Loucy (cell line): Measurements from ENCODE around the gene RNF212B.
"Not testable (repeated sequence)": the region's sequence is repeated elsewhere in the genome, so short reads cannot be mapped to it uniquely, and the experiment has no call there.

Source experiments
- H2AFZ ChIP-seq: fragments of 200-600 bp; sonication (generic); 2 replicates; pipeline ENCODE4 v1.6.0; 2016; ENCODE audit warnings: antibody characterized with exemption, mild to moderate bottlenecking, low read length, moderate library complexity
- H3F3A ChIP-seq: fragments of 200-600 bp; 2 replicates; pipeline ENCODE4 v1.6.0; 2016; ENCODE audit warnings: antibody characterized with exemption, low read depth, mild to moderate bottlenecking
- H3K27me3 ChIP-seq: fragments of 200-600 bp; sonication (generic); 2 replicates; pipeline ENCODE4 v1.6.1; 2014; ENCODE audit warnings: low read length, mild to moderate bottlenecking; ENCODE audit not compliant: insufficient read depth, poor library complexity, severe bottlenecking
- H3K36me3 ChIP-seq: fragments of 200-600 bp; sonication (generic); 2 replicates; pipeline ENCODE4 v1.6.1; 2016; ENCODE audit warnings: low read length; ENCODE audit not compliant: insufficient read depth
- H3K4me1 ChIP-seq: fragments of 200-600 bp; sonication (generic); 2 replicates; pipeline ENCODE4 v1.5.1; 2014; ENCODE audit warnings: low read length, mild to moderate bottlenecking; ENCODE audit not compliant: insufficient read depth, poor library complexity, severe bottlenecking
- H3K4me2 ChIP-seq: fragments of 200-600 bp; sonication (generic); 2 replicates; pipeline ENCODE4 v1.6.0; 2014; ENCODE audit warnings: antibody characterized with exemption, low read length, low read depth, mild to moderate bottlenecking; ENCODE audit not compliant: poor library complexity, severe bottlenecking
- H3K4me3 ChIP-seq: fragments of 200-600 bp; sonication (generic); 2 replicates; pipeline ENCODE4 v1.5.1; 2014; ENCODE audit warnings: low read length, mild to moderate bottlenecking, mixed read lengths; ENCODE audit not compliant: poor library complexity, severe bottlenecking
- H3K79me2 ChIP-seq: fragments of 200-600 bp; sonication (generic); 2 replicates; pipeline ENCODE4 v1.6.1; 2014; ENCODE audit warnings: low read length; ENCODE audit not compliant: insufficient read depth
- H3K9ac ChIP-seq: fragments of 200-600 bp; sonication (generic); 2 replicates; pipeline ENCODE4 v1.6.0; 2014; ENCODE audit warnings: mild to moderate bottlenecking, low read depth, low read length, moderate library complexity; ENCODE audit not compliant: poor library complexity, severe bottlenecking
- H3K9me2 ChIP-seq: fragments of 200-600 bp; sonication (generic); replicated peaks from 2 replicates; pipeline ENCODE4 v1.6.1; 2016; ENCODE audit warnings: low read depth, low read length, mixed read lengths
- H3K9me3 ChIP-seq: fragments of 200-600 bp; sonication (generic); 2 replicates; pipeline ENCODE4 v1.6.1; 2014; ENCODE audit warnings: mild to moderate bottlenecking, antibody characterized with exemption, low read length, low read depth; ENCODE audit not compliant: insufficient read depth
- H4K20me1 ChIP-seq: fragments of 200-600 bp; sonication (generic); 2 replicates; pipeline ENCODE4 v1.6.0; 2014; ENCODE audit warnings: antibody characterized with exemption, low read length, mild to moderate bottlenecking; ENCODE audit not compliant: insufficient read depth, poor library complexity, severe bottlenecking
- EZH2phosphoT487 ChIP-seq: fragments of 200-600 bp; IDR thresholded peaks from 2 replicates; pipeline ENCODE4 v1.6.1; 2018; ENCODE audit warnings: antibody characterized with exemption, mild to moderate bottlenecking, moderate library complexity, borderline replicate concordance
- TF ChIP-seq, protein P1 (sequence below): fragments of 200-600 bp; sonication (generic); conservative IDR thresholded peaks from 2 replicates; pipeline ENCODE4 v1.5.1; 2014; ENCODE audit warnings: mild to moderate bottlenecking, antibody characterized with exemption, low read length

The RNF212B gene

DNA sequence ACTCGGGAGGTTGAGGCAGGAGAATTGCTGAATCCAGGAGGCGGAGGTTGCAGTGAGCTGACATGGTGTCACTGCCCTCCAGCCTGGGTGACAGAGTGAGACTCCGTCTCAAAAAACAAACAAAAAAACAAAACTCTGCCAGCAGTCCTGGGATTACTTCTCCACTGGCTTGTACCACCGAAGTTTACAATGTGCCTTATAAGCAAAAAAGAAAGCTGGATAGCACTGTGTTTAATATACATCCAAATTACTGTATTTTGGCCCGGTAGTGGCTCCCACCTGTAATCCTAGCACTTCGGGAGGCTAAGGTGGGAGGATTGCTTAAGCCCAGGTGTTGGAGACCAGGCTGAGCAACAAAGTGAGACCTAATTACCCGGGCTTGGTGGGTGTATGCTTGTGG lies 31.5 kb downstream of the RNF212B start:
- TF ChIP-seq EZH2phosphoT487: no peak
- TF ChIP-seq, protein P1, sequence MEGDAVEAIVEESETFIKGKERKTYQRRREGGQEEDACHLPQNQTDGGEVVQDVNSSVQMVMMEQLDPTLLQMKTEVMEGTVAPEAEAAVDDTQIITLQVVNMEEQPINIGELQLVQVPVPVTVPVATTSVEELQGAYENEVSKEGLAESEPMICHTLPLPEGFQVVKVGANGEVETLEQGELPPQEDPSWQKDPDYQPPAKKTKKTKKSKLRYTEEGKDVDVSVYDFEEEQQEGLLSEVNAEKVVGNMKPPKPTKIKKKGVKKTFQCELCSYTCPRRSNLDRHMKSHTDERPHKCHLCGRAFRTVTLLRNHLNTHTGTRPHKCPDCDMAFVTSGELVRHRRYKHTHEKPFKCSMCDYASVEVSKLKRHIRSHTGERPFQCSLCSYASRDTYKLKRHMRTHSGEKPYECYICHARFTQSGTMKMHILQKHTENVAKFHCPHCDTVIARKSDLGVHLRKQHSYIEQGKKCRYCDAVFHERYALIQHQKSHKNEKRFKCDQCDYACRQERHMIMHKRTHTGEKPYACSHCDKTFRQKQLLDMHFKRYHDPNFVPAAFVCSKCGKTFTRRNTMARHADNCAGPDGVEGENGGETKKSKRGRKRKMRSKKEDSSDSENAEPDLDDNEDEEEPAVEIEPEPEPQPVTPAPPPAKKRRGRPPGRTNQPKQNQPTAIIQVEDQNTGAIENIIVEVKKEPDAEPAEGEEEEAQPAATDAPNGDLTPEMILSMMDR: no peak
- no peak overlapping the region for H3K9ac ChIP-seq
- H3F3A ChIP-seq: no peaks in the 10 kb centered on the region
- no peaks in the 10 kb centered on the region for H3K9me3 ChIP-seq
- no peak overlapping the region for H3K4me3 ChIP-seq
- no peaks in the 10 kb centered on the region for H3K27me3 ChIP-seq
- no peaks in the 10 kb centered on the region for H3K4me1 ChIP-seq
- H3K4me2 ChIP-seq: no peak overlapping the region
- H3K79me2 ChIP-seq: no peaks in the 10 kb centered on the region
- no peak overlapping the region for H2AFZ ChIP-seq
- H3K36me3 ChIP-seq: no peaks in the 10 kb centered on the region
- no peaks in the 10 kb centered on the region for H4K20me1 ChIP-seq
- no peaks in the 10 kb centered on the region for H3K9me2 ChIP-seq

DNA sequence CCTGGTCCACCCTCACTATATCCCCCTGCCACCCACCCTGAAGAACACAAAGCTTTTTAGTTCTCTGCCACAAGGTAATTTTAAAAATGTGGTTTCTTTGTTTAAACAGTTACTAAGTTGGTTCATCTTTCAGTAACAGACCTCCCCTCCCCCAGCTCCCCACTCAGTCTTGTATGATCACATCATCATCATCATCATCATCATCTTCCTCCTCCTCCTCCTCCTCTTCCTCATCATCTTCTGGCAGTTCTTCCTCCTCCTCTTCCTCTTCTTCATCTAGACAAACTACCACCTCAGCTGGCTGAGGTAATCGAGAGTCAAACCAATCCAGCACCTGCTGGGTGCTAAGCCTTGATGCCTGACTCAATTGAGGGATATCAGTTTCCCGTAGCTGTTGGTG lies 37.7 kb downstream of the RNF212B start:
- H3F3A ChIP-seq: no peaks in the 10 kb centered on the region
- no peaks in the 10 kb centered on the region for H3K9me3 ChIP-seq
- no peak overlapping the region for H3K4me3 ChIP-seq
- no peaks in the 10 kb centered on the region for H4K20me1 ChIP-seq
- TF ChIP-seq, protein P1: no peak
- no peak for TF ChIP-seq EZH2phosphoT487
- H3K79me2 ChIP-seq: no peaks in the 10 kb centered on the region
- H3K4me2 ChIP-seq: no peak overlapping the region
- no peak overlapping the region for H2AFZ ChIP-seq
- H3K9me2 ChIP-seq: no peaks in the 10 kb centered on the region
- H3K4me1 ChIP-seq: peaks cover 3% of the 10 kb centered on the region
- H3K27me3 ChIP-seq: no peaks in the 10 kb centered on the region
- no peak overlapping the region for H3K9ac ChIP-seq
- H3K36me3 ChIP-seq: no peaks in the 10 kb centered on the region

DNA sequence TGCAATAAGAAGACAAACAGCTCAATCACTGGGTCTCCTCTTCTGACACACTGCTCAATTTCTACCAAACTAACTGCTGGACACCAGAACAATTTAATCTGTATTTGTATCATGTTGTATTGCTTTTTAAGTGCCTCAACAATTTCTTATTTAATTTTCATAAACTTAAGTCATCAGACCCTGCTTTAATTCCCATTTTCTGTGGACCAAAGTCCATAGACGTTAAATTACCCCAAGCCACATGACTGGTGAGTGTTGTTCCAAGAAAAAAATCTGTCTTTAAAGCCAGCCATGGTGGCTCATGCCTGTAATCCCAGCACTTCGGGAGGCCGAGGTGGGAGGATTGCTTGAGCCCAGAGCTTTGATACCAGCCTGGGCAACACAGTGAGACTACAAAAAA lies 39.5 kb downstream of the RNF212B start:
- H3F3A ChIP-seq: no peaks in the 10 kb centered on the region; the same call in 1 of the 2 replicates
- H3K79me2 ChIP-seq: no peaks in the 10 kb centered on the region
- no peak overlapping the region for H3K4me3 ChIP-seq
- no peaks in the 10 kb centered on the region for H3K27me3 ChIP-seq
- H2AFZ ChIP-seq: no peak overlapping the region
- TF ChIP-seq, protein P1: no peak
- TF ChIP-seq EZH2phosphoT487: no peak
- H3K9ac ChIP-seq: no peak overlapping the region
- no peaks in the 10 kb centered on the region for H4K20me1 ChIP-seq
- H3K4me2 ChIP-seq: no peak overlapping the region
- no peaks in the 10 kb centered on the region for H3K9me2 ChIP-seq
- H3K9me3 ChIP-seq: no peaks in the 10 kb centered on the region
- H3K36me3 ChIP-seq: no peaks in the 10 kb centered on the region
- peaks cover 3% of the 10 kb centered on the region for H3K4me1 ChIP-seq

DNA sequence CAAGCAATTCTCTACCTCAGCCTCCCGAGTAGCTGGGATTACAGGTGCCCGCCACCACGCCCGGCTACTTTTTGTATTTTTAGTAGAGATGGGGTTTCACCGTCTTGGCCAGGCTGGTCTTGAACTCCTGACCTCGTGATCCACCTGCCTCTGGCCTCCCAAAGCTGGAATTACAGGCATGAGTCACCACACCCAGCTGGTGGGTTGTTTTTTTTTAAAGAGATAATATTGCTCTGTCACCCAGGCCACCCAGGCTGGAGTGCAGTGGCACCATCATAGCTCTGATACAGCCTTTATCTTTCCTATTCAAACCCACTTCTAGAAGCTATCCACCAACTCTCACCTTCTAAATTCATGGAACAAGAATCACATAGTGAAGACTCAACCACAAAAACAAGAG lies 40.2 kb downstream of the RNF212B start:
- H3K9ac ChIP-seq, H3K9me3 ChIP-seq, H3F3A ChIP-seq, H3K4me1 ChIP-seq, H3K36me3 ChIP-seq, H4K20me1 ChIP-seq, H2AFZ ChIP-seq, H3K27me3 ChIP-seq, H3K4me2 ChIP-seq, H3K79me2 ChIP-seq, H3K9me2 ChIP-seq, H3K4me3 ChIP-seq: not testable (repeated sequence)
